ENCODE data around the gene JPH3.

- no peak for TF ChIP-seq CTCF (IDR thresholded peaks at IDR 0.05 in 4 of 5, conservative IDR thresholded peaks at IDR 0.05 in 1 of 5)
- TF ChIP-seq POLR2A (IDR thresholded peaks at IDR 0.05), result no peak
Measured at GRCh38 chr16:87608400-87608985, 6.2 kb downstream of the JPH3 start.
